HG03439 (cell line): ENCODE measurements around the gene BRINP2.

Source experiments
- ATAC-seq: cut with Tn5 transposase; IDR thresholded peaks from one replicate; pipeline ENCODE4 v1.9.1; 2021; ENCODE audit warnings: mild to moderate bottlenecking, moderate library complexity; ENCODE audit not compliant: unreplicated experiment

BRINP2 gene, protein sequence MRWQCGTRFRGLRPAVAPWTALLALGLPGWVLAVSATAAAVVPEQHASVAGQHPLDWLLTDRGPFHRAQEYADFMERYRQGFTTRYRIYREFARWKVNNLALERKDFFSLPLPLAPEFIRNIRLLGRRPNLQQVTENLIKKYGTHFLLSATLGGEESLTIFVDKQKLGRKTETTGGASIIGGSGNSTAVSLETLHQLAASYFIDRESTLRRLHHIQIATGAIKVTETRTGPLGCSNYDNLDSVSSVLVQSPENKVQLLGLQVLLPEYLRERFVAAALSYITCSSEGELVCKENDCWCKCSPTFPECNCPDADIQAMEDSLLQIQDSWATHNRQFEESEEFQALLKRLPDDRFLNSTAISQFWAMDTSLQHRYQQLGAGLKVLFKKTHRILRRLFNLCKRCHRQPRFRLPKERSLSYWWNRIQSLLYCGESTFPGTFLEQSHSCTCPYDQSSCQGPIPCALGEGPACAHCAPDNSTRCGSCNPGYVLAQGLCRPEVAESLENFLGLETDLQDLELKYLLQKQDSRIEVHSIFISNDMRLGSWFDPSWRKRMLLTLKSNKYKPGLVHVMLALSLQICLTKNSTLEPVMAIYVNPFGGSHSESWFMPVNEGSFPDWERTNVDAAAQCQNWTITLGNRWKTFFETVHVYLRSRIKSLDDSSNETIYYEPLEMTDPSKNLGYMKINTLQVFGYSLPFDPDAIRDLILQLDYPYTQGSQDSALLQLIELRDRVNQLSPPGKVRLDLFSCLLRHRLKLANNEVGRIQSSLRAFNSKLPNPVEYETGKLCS

DNA sequence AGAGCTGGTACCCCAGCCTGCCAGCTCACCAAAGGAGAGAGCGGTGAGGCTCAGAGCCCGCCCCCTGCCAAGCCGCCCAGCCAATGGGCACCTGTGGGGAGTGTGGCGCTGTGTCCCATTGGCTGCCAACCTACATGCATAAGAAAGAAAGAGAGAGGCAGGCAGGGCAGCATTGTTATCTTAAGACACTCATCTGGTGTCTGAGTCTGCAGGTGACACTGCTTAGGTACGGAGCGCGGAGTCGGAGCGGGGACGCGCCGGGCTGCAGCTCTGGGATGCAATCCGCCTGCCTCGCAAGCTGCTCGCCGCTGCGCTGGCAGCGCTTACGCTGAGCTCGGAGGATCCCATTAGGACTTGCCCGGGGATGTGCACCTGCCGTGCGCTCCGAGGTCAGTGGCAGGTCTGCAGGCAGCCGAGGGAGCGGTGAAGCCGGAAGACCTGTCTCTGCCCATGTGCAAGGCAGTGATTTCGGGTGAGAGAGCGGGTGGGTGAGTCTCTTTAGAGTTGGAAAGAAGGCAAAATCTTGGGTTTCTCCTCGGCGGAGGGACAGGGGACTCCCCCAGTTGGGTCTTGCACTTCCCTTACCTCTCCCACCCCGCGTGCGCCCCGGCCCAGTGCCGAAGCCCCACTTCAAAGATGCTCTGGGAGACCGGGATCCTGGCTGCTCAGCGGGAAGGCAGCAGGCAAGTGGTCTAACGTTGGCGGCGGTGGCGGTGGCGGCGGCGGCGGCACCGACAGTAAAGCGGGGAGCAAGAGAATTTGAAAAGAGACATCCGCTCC, at the start of gene BRINP2:
Gene BRINP2 (plus strand): TSS at position 203 of the 780 bp plus-strand sequence. CDS start 58,919 bp downstream, outside the sequence.
- ATAC-seq = peak; percentile 74

DNA sequence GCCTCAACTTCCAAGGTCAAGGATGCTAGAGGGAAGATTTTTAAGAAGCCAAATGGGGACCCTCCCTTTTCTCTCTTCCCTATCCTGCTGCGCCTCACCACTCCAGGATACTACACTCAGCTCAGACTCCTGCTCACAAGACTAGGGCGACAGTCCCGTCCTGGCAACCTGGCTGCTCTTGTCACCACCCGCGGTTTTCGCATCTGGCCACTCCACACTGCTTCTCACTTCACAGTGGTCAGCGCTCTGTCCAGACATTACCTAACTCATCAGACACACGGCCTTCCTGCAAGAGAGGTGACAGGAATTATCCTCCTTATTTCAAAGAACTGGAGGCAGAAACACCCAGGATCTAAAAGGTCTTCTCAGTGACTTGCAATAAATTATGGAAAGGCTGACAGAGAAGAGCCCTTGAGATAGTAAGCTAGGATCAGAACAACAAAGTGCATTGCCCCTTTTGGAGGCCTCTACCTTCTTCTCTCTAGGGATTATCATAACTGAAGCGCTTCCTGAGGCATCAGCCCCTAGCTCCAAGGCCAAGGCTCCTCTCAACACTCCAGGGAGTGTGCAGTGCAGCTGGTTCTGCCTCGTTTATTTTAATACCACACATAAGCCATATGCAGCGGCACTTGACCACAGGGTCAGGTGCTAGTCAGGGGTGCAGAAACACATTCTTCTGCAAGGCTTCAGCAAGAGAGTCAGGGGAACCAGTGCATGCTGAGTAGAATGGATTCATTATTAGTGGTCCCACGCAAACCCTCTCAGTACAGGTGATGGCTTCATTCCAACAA, 48.1 kb upstream of the BRINP2 start:
- ATAC-seq = no peak

DNA sequence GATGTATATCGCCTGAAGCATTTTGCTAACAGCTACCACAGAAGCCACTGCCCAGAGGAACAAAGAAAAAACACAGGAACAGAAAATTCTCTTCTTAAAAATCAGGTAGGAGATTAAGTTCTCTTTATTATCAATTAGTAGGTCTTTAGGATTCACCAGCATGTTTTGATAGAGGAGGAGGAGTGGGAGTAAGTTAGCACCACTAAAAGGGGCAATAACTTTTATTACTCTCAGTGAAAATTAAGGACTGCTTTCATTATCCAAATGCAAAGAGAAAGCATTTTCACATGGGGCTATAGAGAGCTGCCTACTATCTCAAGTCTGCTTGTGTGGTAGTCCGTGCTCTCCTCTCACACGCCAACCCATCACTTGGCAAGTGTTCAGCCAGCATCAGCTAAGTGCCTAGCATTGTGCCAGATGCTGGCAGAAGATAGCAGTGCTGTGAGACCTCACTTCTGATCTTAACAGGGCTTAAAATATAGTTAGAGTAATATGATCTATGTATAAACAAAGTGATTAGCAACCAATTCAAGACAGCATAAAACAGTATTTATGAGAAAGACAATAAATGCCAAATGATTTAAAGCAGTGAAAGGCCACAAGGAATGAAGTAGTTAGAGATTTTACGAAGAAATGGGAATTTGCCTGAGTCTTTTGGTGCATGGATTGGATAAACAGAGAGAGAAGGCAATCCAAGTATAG, 46.0 kb upstream of the BRINP2 start:
- ATAC-seq = no peak

DNA sequence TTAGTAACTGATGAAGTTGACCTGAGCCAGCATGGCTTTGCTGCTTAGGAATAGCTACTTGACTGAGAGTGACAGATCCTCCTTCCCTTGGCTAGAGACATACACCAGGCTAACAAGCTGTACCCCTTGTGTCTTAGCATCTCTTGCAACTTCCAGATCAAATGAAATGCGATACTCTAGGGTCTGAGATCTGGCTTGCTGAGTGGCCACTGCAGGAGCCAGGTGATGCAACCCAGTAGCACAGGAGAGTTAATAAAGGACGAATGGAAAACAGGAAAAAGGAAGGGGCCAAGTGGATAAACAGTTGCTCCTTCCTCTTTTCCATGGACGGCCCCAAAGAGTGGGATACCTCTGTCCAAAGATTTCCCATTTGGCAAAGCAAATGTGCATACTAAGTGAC, 44.5 kb upstream of the BRINP2 start:
- no peak for ATAC-seq

DNA sequence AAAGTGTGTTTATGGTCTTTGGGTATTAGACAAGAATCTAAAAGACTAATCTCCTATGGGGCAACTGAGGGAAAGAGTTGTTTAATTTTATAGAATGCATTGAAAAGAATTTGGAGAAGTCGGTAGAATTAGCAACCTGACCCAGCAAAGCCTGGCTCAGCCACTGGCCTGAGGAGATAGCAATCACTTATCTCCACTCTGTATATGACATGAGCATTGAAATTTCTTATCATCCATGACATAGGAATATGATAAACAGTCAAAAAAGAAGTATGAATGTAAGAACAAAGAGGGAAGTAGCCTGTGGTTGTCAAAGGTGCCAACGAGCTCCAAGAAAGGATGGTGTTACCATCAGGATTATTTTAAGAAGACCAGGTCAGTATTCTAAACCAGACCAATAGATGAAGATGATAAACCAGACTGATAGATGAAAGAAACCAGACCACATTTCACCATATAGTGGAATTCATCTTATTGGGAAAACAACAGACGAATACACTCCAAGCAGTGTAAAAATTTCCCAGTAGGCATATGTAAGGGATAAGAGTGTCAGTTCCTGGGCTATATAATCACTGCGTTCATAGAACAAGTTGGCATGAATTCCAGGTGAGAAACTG, 42.0 kb upstream of the BRINP2 start:
- no peak for ATAC-seq

DNA sequence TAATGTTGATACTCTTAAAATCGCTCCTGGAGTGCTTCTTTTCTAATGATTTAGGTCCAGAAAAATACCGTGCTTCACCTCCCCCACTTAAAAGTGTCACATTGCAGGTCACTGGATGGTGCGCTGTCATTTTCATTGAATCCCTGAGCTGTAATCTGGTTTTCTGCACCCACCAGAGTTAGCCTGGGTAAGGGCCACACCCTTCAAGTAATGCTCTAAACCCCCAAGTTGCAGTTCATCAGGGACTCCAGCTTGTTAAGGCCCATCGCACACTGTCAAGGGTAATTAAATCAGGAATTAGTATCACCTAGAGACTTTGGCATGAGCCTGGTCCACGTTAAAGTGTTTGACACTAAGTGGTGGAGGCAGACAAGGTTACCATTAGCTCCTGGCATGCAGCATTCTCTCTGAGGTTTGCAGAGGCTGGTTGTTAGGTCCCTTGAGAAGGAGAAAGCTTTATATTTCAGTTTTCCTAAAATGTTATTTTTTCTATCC, 40.3 kb upstream of the BRINP2 start:
- no peak for ATAC-seq

DNA sequence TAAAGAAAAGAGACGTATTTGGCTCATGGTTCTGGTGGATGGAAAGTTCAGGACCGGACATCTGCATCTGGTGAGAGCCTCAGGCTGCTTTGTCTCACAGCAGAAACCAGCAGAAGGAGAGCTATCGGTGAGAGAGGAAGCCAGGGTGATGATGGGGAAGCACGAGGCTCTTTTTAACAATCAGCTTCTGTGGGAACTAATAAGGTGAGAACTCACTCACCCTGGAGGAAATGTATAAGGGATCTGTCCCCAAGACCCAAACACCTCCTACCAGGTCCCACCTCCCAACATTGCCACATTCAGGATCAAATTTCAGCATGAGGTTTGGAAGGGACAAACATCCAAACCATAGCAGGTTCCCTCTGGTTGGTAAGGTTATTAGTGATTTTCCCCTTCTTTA, 39.0 kb upstream of the BRINP2 start:
- no peak for ATAC-seq

DNA sequence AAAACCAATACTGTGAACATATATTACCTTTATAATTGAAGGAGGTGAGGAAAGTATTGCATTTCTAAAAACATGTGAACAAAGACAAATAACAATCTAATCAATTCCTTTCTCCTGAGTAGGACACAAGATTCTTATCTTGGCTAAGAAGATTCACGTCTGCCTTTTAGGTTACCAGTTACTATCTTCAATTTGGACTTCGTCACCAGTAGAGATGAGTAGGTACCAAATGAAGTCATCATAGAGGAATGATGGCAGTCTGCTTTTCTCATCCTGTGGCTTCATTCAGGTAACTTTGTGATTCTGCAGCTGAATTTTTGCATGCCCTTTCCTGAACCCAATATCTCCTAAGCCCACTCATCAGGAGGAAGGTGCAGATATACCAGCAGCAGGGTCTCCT, 38.6 kb upstream of the BRINP2 start:
- ATAC-seq = no peak

DNA sequence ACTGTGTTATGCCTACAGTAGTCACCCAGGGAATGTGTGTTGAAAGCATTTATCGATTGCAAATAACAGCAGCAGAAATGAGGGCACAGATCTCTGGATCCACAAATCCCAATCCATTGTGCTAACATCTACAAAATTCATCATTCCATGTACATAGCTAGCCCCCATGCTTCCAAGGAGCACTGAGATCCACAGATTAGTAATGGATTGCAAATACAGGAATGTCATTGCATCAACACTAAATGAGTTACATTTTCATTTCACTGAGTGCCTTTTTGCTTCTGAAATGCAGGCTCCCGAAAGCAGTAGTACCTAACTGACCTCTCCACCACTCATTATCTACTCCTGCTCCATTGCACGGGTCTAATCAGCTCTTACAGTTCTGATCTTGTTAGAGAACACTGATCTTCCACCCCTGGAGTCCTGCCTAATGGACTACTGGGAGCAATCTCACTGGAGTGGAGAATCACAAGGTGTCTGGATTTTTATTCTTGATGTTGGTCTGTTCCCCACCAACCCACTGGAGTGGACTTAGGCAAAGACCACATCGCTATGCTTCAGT, 36.7 kb upstream of the BRINP2 start:
- no peak for ATAC-seq

DNA sequence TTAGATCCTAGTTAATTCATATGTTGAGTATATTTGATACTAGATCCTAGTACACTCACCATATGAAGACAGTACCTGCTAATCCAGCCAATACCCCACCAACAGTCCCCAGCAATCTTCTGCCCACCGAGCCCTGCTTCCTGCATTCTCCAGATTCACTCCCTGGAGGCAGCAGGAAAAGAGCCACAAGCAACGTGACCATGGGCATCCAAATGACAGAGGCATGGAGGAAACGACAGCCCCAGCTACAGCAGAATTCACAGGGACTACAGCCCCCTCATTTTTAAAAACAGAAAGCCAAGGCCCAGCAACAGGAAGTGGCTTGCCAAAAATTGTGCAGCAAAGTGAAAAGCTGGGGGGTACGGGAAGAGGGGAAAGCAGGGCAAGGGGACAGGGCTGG, 35.5 kb upstream of the BRINP2 start:
- no peak for ATAC-seq

DNA sequence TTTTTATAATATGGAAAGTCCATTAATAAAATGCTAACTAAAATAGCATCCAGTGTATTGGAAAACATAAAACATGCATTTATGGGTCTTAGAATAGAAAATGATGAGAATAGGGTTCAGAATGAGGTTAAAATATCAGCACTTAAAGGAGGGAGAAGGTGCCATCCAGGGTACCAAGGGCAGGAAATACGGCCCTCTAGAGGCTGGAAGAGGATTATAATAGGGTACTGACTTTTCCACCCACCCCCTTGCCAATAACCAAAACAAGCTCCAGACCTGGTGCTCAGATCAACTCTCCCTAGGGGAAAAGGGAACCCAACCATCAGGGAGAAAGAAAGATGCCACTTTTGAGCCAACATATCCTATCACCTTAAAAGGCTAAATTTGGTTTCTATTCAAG, 32.9 kb upstream of the BRINP2 start:
- no peak for ATAC-seq

DNA sequence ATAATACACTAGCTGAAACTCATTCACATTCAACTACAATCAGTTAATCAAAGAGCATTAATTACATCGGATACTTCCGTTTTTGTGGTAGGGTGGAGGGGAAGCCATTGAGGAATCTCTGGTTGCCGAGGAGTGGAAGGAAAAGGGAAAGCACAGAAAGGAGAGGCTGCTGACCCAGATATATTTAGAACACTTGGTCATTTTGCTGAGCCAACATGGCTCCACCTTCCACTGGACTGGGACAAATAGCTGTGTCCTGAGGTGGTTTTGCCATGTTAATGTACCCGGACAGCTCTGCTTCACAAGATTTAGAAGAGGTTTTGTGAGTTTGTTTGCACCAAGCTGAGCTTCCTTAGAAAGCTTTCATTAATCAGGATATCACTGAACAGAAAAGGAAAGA, 32.4 kb upstream of the BRINP2 start:
- no peak for ATAC-seq

DNA sequence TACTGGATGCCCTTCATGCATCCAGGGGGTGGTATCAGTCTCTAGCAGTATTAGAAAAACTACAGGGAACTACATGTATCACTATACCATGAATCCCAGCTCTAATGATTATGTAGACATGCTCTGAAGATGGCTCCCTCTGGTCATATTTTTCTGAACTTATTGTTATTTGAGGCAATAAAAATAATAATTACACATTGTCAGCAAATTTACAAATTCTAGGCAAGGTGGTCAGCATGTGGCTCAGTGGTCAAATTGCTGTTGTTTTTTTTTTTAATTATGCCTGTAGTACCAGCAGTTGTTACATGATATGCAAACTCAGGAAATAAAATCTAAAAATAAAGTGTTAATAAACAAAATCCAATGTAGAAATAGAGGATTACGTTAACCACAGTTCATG, 28.7 kb upstream of the BRINP2 start:
- ATAC-seq = no peak

DNA sequence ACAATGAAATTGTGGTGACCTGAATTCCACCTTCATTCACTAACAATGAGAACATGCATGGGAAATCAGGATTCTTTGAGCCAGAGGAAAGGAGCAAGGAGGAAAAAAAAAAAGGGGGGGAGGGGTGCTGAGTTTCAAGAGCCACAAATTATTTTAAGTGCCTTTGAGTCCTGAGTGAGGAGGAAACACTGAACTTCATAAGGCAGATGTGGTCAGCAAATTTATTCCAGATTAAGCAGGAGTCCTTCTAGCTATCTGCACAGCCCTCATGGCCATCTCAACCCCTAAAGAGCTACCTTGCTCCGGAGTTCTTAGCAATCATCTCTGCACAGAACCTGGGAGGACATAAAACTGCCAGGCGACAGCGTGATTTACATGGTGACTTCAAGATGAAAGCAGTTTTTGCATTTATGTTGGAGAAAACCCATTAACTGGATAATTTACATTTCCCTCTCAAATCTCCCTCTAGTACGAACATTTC, 27.9 kb upstream of the BRINP2 start:
- ATAC-seq = no peak

DNA sequence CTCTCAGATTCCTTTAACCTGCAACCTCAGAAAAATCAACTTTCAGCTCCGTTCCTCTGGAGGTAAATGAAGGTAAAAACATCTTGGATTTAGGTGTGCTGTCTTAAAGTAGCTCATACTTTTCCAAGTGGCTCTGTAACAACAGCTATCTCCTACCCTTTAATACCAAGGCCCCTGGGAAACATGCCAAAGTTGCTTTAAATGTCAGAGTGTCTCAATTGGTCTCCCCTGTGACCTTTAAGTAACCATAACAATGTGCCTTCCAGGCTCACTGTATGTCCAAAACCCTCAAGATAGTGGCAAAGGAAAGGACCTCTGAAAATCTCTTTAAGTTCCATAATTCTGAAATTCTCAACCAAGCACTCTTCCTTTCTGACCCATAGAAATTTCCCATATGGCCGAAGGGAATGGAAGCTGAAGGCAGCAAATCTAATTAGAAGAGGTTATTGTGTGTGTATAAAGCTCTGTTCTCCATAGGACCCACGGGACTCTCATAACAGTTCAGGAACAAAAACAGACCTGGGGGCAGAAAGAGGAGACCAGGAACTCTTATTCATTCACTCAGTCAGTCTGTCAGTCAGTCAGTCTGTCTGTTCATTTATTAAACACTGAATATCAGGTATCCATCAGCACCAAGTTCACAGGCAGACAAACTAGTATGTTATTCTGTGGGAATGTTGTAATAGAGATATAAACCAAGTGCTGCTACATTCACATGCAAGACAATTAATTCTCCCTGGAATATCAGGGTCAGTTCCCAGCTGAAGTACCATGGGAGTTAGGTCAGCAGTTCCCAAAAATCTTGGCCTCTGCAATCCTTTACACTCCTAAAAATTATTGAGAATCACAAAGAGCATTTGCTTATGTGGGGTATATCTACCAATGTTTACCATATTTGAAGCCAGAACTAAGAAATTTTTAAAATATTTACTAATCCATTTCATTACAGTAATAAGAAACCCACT, 25.4 kb upstream of the BRINP2 start:
- no peak for ATAC-seq

DNA sequence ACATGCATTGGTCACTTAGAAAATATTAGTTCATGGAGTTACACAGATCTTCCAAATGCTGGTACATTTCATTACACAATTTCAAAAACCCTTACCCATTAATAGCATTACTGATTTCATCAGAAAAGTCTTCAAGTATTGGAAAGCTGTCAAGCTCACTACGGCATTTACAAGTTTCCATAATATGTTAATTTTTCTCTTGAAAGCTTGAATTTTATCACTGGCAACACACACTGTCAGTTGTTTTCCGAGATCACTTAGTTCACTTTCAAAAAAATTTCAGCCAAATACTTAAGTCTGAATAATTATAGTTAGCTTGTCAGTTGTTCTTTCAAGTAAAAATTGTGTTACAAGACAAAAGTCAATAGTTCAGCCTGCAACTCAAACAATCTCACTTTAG, 24.3 kb upstream of the BRINP2 start:
- ATAC-seq = no peak

DNA sequence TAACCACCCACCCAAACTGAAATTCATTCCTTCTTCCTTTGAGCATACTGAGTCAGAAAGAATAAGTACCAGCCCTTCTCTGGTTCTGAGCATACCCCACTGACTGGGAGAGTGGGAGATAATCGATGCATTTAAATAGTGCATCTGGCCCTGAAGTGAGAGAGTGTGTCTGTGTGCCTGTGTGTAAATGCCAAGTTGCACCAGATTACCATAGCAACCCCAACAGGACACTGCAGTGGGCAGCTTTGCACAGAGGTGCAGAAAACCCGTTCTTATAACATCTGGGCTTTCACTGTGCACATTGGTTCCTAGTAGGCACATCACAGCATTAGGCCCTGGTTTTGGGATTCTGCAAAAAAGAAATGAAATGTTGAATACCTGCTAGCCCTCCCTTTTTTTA, 8.5 kb upstream of the BRINP2 start:
- no peak for ATAC-seq

DNA sequence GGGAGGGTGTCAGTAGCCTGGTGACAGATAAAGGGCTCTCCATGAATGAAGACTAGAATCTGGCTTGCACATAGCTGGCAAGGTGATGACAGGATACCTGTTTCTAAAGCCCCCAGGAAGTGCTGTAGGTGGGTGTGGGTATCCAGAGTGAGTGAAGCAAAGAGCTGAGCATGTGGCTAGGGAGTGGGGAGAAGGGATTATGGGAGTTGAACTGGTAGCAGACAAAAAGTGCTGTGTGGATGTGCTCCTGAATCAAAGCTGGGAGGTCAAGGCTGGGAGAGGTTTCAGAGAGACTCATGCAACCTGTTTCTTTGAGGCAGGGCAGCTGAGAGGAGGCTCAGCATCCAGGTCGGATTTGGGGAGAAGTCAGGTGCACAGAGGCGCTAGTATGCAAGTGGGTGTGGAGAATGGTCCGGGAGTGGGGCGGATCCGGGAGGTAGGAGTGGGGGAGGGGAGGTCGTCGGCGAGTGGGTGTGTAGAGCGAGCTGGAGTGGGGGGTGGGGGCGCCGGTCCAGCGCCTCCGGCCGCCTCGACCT, 6.8 kb upstream of the BRINP2 start:
- ATAC-seq = no peak
